ENCODE measurements around the gene ADAMTS15.
A peak's percentile ranks its signal among the peaks of the same experiment; 100 is the strongest.

The ADAMTS15 gene

GRCh38 chr11:130420478-130421198, 27.8 kb upstream of the ADAMTS15 start:
- no peak for DNase-seq

- DNase-seq, result no peak
Measured at GRCh38 chr11:130421199-130421585, 27.3 kb upstream of the ADAMTS15 start.

- no peak for DNase-seq
Measured at GRCh38 chr11:130421697-130422096, 26.7 kb upstream of the ADAMTS15 start.

GRCh38 chr11:130422251-130422995, 26.0 kb upstream of the ADAMTS15 start:
- DNase-seq, result no peak

GRCh38 chr11:130423541-130424142, 24.8 kb upstream of the ADAMTS15 start:
- no peak for DNase-seq

GRCh38 chr11:130424613-130425140, 23.8 kb upstream of the ADAMTS15 start:
- DNase-seq, result no peak

- DNase-seq, result no peak
Measured at GRCh38 chr11:130425156-130425555, 23.3 kb upstream of the ADAMTS15 start.

GRCh38 chr11:130426223-130426836, 22.1 kb upstream of the ADAMTS15 start:
- no peak for DNase-seq

GRCh38 chr11:130426837-130427341, 21.6 kb upstream of the ADAMTS15 start:
- no peak for DNase-seq

- peak; percentile 33 for DNase-seq
Measured at GRCh38 chr11:130427581-130428315, 20.7 kb upstream of the ADAMTS15 start.

- peak; percentile 33 for DNase-seq
Measured at GRCh38 chr11:130428316-130429119, 19.9 kb upstream of the ADAMTS15 start, which contains the start of gene ADAMTS8. Gene ADAMTS8 (minus strand): TSS chr11:130428609. CDS start chr11:130428286, 323 bp downstream.

GRCh38 chr11:130429120-130429681, 19.2 kb upstream of the ADAMTS15 start:
- DNase-seq, result no peak

- DNase-seq, result no peak
Measured at GRCh38 chr11:130429983-130430382, 18.5 kb upstream of the ADAMTS15 start.

GRCh38 chr11:130431331-130431773, 17.1 kb upstream of the ADAMTS15 start:
- DNase-seq, result peak; percentile 58

GRCh38 chr11:130431801-130432200, 16.6 kb upstream of the ADAMTS15 start:
- no peak for DNase-seq

- DNase-seq, result no peak
Measured at GRCh38 chr11:130433357-130433756, 15.1 kb upstream of the ADAMTS15 start.

- DNase-seq, result peak; percentile 62
Measured at GRCh38 chr11:130434521-130435223, 13.8 kb upstream of the ADAMTS15 start.

- DNase-seq, result no peak
Measured at GRCh38 chr11:130435671-130436070, 12.8 kb upstream of the ADAMTS15 start.

GRCh38 chr11:130436171-130436570, 12.3 kb upstream of the ADAMTS15 start:
- DNase-seq, result no peak

GRCh38 chr11:130437848-130438247, 10.6 kb upstream of the ADAMTS15 start:
- DNase-seq, result no peak

All from NCI-H146 (cell line).